OCI-LY3 (cell line): ENCODE results near the gene ANKRD11.
A peak's percentile ranks its signal among the peaks of the same experiment; 100 is the strongest.

Source experiments
- H2AFZ ChIP-seq: fragments of 200-600, 300-600 bp; shearing (Covaris generic); 2 replicates; pipeline ENCODE4 v1.6.0; 2014; ENCODE audit warnings: antibody characterized with exemption, low read depth, low read length
- H3K27ac ChIP-seq: fragments of 200-600, 300-600 bp; sonication (generic); 2 replicates; pipeline ENCODE4 v1.5.1; 2014; ENCODE audit warnings: mild to moderate bottlenecking, low read length, moderate library complexity, mixed read lengths
- H3K27me3 ChIP-seq: fragments of 200-600, 300-600 bp; sonication (generic); 2 replicates; pipeline ENCODE4 v1.6.1; 2014; ENCODE audit warnings: low read depth, low read length, mixed read lengths
- H3K36me3 ChIP-seq: fragments of 200-600, 300-600 bp; sonication (generic); replicated peaks from 2 replicates; pipeline ENCODE3; 2014; ENCODE audit warnings: low read depth, low read length, mixed read lengths
- H3K4me1 ChIP-seq: fragments of 300-600, 200-600 bp; sonication (generic); 2 replicates; pipeline ENCODE4 v1.6.1; 2014; ENCODE audit warnings: low read length, mixed read lengths
- H3K4me2 ChIP-seq: fragments of 200-600, 300-600 bp; sonication (generic); 2 replicates; pipeline ENCODE4 v1.6.1; 2014; ENCODE audit warnings: low read length, mixed read lengths
- H3K4me3 ChIP-seq: fragments of 300-600, 200-600 bp; sonication (generic); 2 replicates; pipeline ENCODE4 v1.5.1; 2014; ENCODE audit warnings: antibody characterized with exemption, mild to moderate bottlenecking, low read length, moderate library complexity
- H3K79me2 ChIP-seq: fragments of 300-600, 200-600 bp; shearing (Covaris generic); 2 replicates; pipeline ENCODE4 v1.6.1; 2014; ENCODE audit warnings: mild to moderate bottlenecking, low read length, mixed read lengths
- H3K9ac ChIP-seq: fragments of 300-600, 200-600 bp; shearing (Covaris generic); 2 replicates; pipeline ENCODE4 v1.6.0; 2014; ENCODE audit warnings: mild to moderate bottlenecking, low read length, moderate library complexity
- H3K9me3 ChIP-seq: fragments of 200-600, 300-600 bp; shearing (Covaris generic); 2 replicates; pipeline ENCODE4 v1.6.1; 2014; ENCODE audit warnings: low read length, mixed read lengths; ENCODE audit not compliant: insufficient read depth
- H4K20me1 ChIP-seq: fragments of 200-600, 300-600 bp; sonication (generic); 2 replicates; pipeline ENCODE4 v1.6.1; 2016; ENCODE audit warnings: low read length, mixed read lengths; ENCODE audit not compliant: insufficient read depth
- CTCF ChIP-seq: fragments of 200-600, 300-600 bp; sonication (generic); IDR thresholded peaks from 2 replicates; pipeline ENCODE4 v1.5.1; 2014; ENCODE audit warnings: antibody characterized with exemption, low read length, low read depth
- EZH2phosphoT487 ChIP-seq: fragments of 200-600 bp; shearing (Covaris generic); IDR thresholded peaks from 2 replicates; pipeline ENCODE4 v1.6.1; 2018; ENCODE audit warnings: antibody characterized with exemption, mixed run types, low read depth

The ANKRD11 gene

GRCh38 chr16:89478576-89479221 lies 11.7 kb downstream of the ANKRD11 start:
- Histone ChIP-seq H3K4me1 (peaks cover 37% of the 10 kb centered on the region), H3K4me2 (no peak overlapping the region), H3K4me3 (no peak overlapping the region), H3K9ac (no peak overlapping the region), H3K9me3 (no peaks in the 10 kb centered on the region), H3K79me2 (peaks cover 99% of the 10 kb centered on the region), H3K27ac (no peak overlapping the region), H2AFZ (no peak overlapping the region), H4K20me1 (peaks cover 99% of the 10 kb centered on the region), H3K36me3 (peaks cover 21% of the 10 kb centered on the region), H3K27me3 (no peaks in the 10 kb centered on the region)
- TF ChIP-seq CTCF (no peak), EZH2phosphoT487 (no peak)

- Histone ChIP-seq H3K9me3 (no peaks in the 10 kb centered on the region), H3K36me3 (peaks cover 14% of the 10 kb centered on the region), H4K20me1 (peaks cover 99% of the 10 kb centered on the region), H3K4me1 (peaks cover 28% of the 10 kb centered on the region), H3K9ac (no peak overlapping the region), H3K27me3 (no peaks in the 10 kb centered on the region), H3K79me2 (peaks cover 99% of the 10 kb centered on the region), H3K4me3 (peak overlapping the region; percentile 1; the same call in 1 of the 2 replicates), H3K27ac (no peak overlapping the region), H2AFZ (no peak overlapping the region), H3K4me2 (peak overlapping the region; percentile 34)
- no peak for TF ChIP-seq EZH2phosphoT487
- TF ChIP-seq CTCF = no peak
These were observed 13.5 kb downstream of the ANKRD11 start for GRCh38 chr16:89476811-89477261.

GRCh38 chr16:89476379-89476778 lies 14.0 kb downstream of the ANKRD11 start:
- Histone ChIP-seq H3K79me2 (peaks cover 99% of the 10 kb centered on the region), H3K9ac (no peak overlapping the region), H3K9me3 (no peaks in the 10 kb centered on the region), H4K20me1 (peaks cover 99% of the 10 kb centered on the region), H3K4me2 (peak overlapping the region; percentile 34), H3K36me3 (peaks cover 11% of the 10 kb centered on the region), H3K4me1 (peaks cover 28% of the 10 kb centered on the region), H3K27ac (no peak overlapping the region), H3K27me3 (no peaks in the 10 kb centered on the region), H2AFZ (no peak overlapping the region), H3K4me3 (no peak overlapping the region)
- TF ChIP-seq EZH2phosphoT487 (no peak), CTCF (no peak)

GRCh38 chr16:89475144-89475543 lies 15.2 kb downstream of the ANKRD11 start:
- Histone ChIP-seq H3K27ac (no peak overlapping the region), H3K79me2 (peaks cover 99% of the 10 kb centered on the region), H4K20me1 (peaks cover 98% of the 10 kb centered on the region), H3K36me3 (peaks cover 7% of the 10 kb centered on the region), H3K4me3 (no peak overlapping the region), H3K9me3 (no peaks in the 10 kb centered on the region), H3K4me2 (no peak overlapping the region), H3K4me1 (peaks cover 28% of the 10 kb centered on the region), H3K27me3 (no peaks in the 10 kb centered on the region), H3K9ac (no peak overlapping the region), H2AFZ (no peak overlapping the region)
- TF ChIP-seq CTCF (no peak), EZH2phosphoT487 (no peak)
